PC-9 (cell line): ENCODE data around the gene NR4A2. TPM values are rescaled to one million over a fixed set of nuclear protein-coding genes. Genes with fewer than 3 reads are reported as not detected.

Experiments used
- BruUV-seq: library from RNA; stranded (reverse); fragments of 400-500 nt; replicated peaks from 2 replicates; lab custom pipeline; 2021; lab: Mats Ljungman, UMichigan
- CTCF ChIA-PET: fragments of 300-600 bp; sonication (Branson Sonifier 250); formaldehyde crosslinking; loops from one replicate; lab custom pipeline; 2022; ENCODE audit warnings: antibody characterized with exemption; lab: Charles Lee
- POLR2A ChIA-PET: fragments of 300-600 bp; sonication (Branson Sonifier 250); formaldehyde crosslinking; loops from one replicate; lab custom pipeline; 2022; ENCODE audit warnings: antibody characterized with exemption; ENCODE audit not compliant: unreplicated experiment; lab: Charles Lee
- DNase-seq, 2 experiments: peaks; one replicate each; pipeline versions ENCODE4 v3.0.0 to v3.0.0-alpha.2; 2015 to 2022; ENCODE audit warnings: mixed read lengths in 1 of 2
- H2AFZ ChIP-seq: fragments of 200-600 bp; sonication (generic); 2 replicates; pipeline ENCODE4 v1.8.1; 2017; ENCODE audit warnings: antibody characterized with exemption
- H3F3A ChIP-seq: fragments of 200-600 bp; sonication (generic); 2 replicates; pipeline ENCODE4 v1.8.1; 2017; ENCODE audit warnings: antibody characterized with exemption, mild to moderate bottlenecking, low read depth; ENCODE audit not compliant: insufficient read depth
- H3K27ac ChIP-seq: fragments of 200-600 bp; sonication (generic); 2 replicates; pipeline ENCODE4 v1.6.1; 2016; ENCODE audit warnings: mixed run types
- H3K27me3 ChIP-seq: fragments of 200-600 bp; sonication (generic); 2 replicates; pipeline ENCODE4 v1.6.1; 2016; ENCODE audit warnings: low read depth, mixed run types; ENCODE audit not compliant: insufficient read depth
- H3K36me3 ChIP-seq: fragments of 200-600 bp; sonication (generic); 2 replicates; pipeline ENCODE4 v1.6.1; 2016; ENCODE audit warnings: low read depth, mixed run types
- H3K4me1 ChIP-seq: fragments of 200-600 bp; sonication (generic); replicated peaks from 2 replicates; pipeline ENCODE4 v1.6.1; 2016; ENCODE audit warnings: mixed run types; ENCODE audit not compliant: insufficient read depth
- H3K4me2 ChIP-seq: fragments of 200-600 bp; sonication (generic); 2 replicates; pipeline ENCODE4 v1.6.1; 2017; ENCODE audit warnings: mixed run types
- H3K4me3 ChIP-seq: fragments of 200-600 bp; sonication (generic); 2 replicates; pipeline ENCODE4 v1.6.1; 2016; ENCODE audit warnings: mixed run types
- H3K79me2 ChIP-seq: fragments of 200-600 bp; sonication (generic); 2 replicates; pipeline ENCODE4 v1.6.1; 2017; ENCODE audit warnings: low read depth, mixed run types
- H3K9me2 ChIP-seq: fragments of 200-600 bp; sonication (generic); 2 replicates; pipeline ENCODE4 v1.8.1; 2017; ENCODE audit warnings: mild to moderate bottlenecking; ENCODE audit not compliant: insufficient read depth
- H3K9me3 ChIP-seq: fragments of 200-600 bp; sonication (generic); 2 replicates; pipeline ENCODE4 v1.8.1; 2016; ENCODE audit warnings: low read depth; ENCODE audit not compliant: insufficient read depth
- H4K20me1 ChIP-seq: fragments of 200-600 bp; sonication (generic); 2 replicates; pipeline ENCODE4 v1.8.1; 2017; ENCODE audit not compliant: insufficient read depth
- CTCF ChIP-seq: fragments of 200-600 bp; sonication (generic); conservative IDR thresholded peaks from 2 replicates; pipeline ENCODE4 v1.6.1; 2017; ENCODE audit warnings: mixed run types, antibody characterized with exemption, mild to moderate bottlenecking, moderate library complexity
- EZH2 ChIP-seq: fragments of 200-600 bp; sonication (generic); IDR thresholded peaks from 2 replicates; pipeline ENCODE4 v1.8.0; 2017; ENCODE audit warnings: antibody characterized with exemption, low read depth
- intact Hi-C: fragments of 100-400 bp; cut with micrococcal nuclease; formaldehyde crosslinking; loops from one replicate; pipeline ENCODE4 v1.10.0; 2022; ENCODE audit not compliant: unreplicated experiment
- total RNA-seq: library from RNA; stranded (reverse); gene quantifications from 2 replicates; pipeline ENCODE4 v1.2.3, GENCODE V29; 2021

NR4A2 gene
- total RNA-seq, 1 experiment from 2014 or later = 3.0 TPM

GRCh38 chr2:156343096-156343939 is 10.8 kb upstream of the NR4A2 start:
- intact Hi-C loops = loop anchor here (2.0 to 10.0 kb wide), 3 partner anchors 245 to 1099 kb away; no protein-coding TSS in a partner anchor
- DNase-seq = no peak
- Histone ChIP-seq H3K4me2 (peak overlapping the region; percentile 73), H3K4me1 (peaks cover 14% of the 10 kb centered on the region), H3K9me2 (no peaks in the 10 kb centered on the region), H3K27me3 (no peaks in the 10 kb centered on the region), H3K79me2 (no peaks in the 10 kb centered on the region), H3K9me3 (no peaks in the 10 kb centered on the region), H3K27ac (peak overlapping the region; percentile 50), H4K20me1 (no peaks in the 10 kb centered on the region), H3F3A (peaks cover 13% of the 10 kb centered on the region; the same call in 1 of the 2 replicates), H2AFZ (peak overlapping the region; percentile 79), H3K36me3 (no peaks in the 10 kb centered on the region), H3K4me3 (peak overlapping the region; percentile 58)
- ChIA-PET POLR2A (interaction anchor here (0.6 to 0.7 kb wide), 3 partner anchors 42 to 601 kb away, joined by 3 read pairs; no protein-coding TSS in a partner anchor), CTCF (interaction anchor here (0.5 to 0.8 kb wide), 2 partner anchors 8 to 850 kb away, joined by 3 to 5 read pairs; no protein-coding TSS in a partner anchor)
- no TSS peak for BruUV-seq
- TF ChIP-seq CTCF = no peak
- no peak for TF ChIP-seq EZH2

GRCh38 chr2:156342254-156343095 is 10.0 kb upstream of the NR4A2 start:
- H3K27ac ChIP-seq = peak overlapping the region; percentile 78
- TSS peak; percentile 70 for BruUV-seq
- intact Hi-C loops = loop anchor here (1.0 to 10.0 kb wide), 4 partner anchors 58 to 1098 kb away; no protein-coding TSS in a partner anchor

More at GRCh38 chr2:156342254-156343095, 10.0 kb upstream of the NR4A2 start:
- DNase-seq = peak; percentile 62 to 85
- peak overlapping the region; percentile 87 for H2AFZ ChIP-seq
- no peaks in the 10 kb centered on the region for H3K9me3 ChIP-seq
- H3K4me2 ChIP-seq = peak overlapping the region; percentile 88
- no peaks in the 10 kb centered on the region for H3K79me2 ChIP-seq
- H3K4me3 ChIP-seq = peak overlapping the region; percentile 74
- peaks cover 14% of the 10 kb centered on the region for H3K4me1 ChIP-seq
- TF ChIP-seq CTCF = no peak
- TF ChIP-seq EZH2 = no peak
- no peaks in the 10 kb centered on the region for H3K36me3 ChIP-seq
- POLR2A ChIA-PET = interaction anchor here (0.6 to 0.7 kb wide), 5 partner anchors 40 to 1246 kb away, joined by 3 to 7 read pairs (median 3); no protein-coding TSS in a partner anchor
- H3K27me3 ChIP-seq = no peaks in the 10 kb centered on the region
- H4K20me1 ChIP-seq = no peaks in the 10 kb centered on the region
- peaks cover 13% of the 10 kb centered on the region; the same call in 1 of the 2 replicates for H3F3A ChIP-seq
- CTCF ChIA-PET = interaction anchor here (0.5 kb wide), 1 partner anchor 851 kb away, joined by 5 read pairs; no protein-coding TSS in a partner anchor
- no peaks in the 10 kb centered on the region for H3K9me2 ChIP-seq
